CD4-positive, CD25-positive, alpha-beta regulatory T cell (primary cell): ENCODE results near the gene TMPRSS11A. TPM values are rescaled to one million over a fixed set of nuclear protein-coding genes. Genes with fewer than 3 reads are reported as not detected.

Experiments used
- ATAC-seq, 2 donors: fragments of 150-1000 bp; cut with Tn5 transposase; one replicate each; pipeline ENCODE4 v1.10.0; 2021; ENCODE audit warnings: low read depth in 2 of 2, moderate number of reproducible peaks in 2 of 2, moderate library complexity in 1 of 2
- DNase-seq, 3 donors: peaks; one replicate each; pipeline versions ENCODE4 v3.0.0 to v3.0.0-alpha.2; 2012 to 2022; ENCODE audit warnings: mixed read lengths in 1 of 3
- H3K27ac ChIP-seq: one replicate; pipeline ENCODE4 v1.7.0; 2013; ENCODE audit warnings: mild to moderate bottlenecking, low read length; ENCODE audit not compliant: insufficient read depth, poor library complexity, severe bottlenecking
- H3K27me3 ChIP-seq: one replicate; pipeline ENCODE4 v1.7.0; 2013; ENCODE audit warnings: low read length; ENCODE audit not compliant: control insufficient read depth, insufficient read depth
- H3K36me3 ChIP-seq: one replicate; pipeline ENCODE4 v1.7.0; 2013; ENCODE audit warnings: mild to moderate bottlenecking, low read length, moderate library complexity; ENCODE audit not compliant: control insufficient read depth, insufficient read depth
- H3K4me1 ChIP-seq: 2 replicates; pipeline ENCODE4 v1.7.0; 2013; ENCODE audit warnings: mild to moderate bottlenecking, low read length; ENCODE audit not compliant: insufficient read depth, control insufficient read depth, poor library complexity, severe bottlenecking
- H3K4me3 ChIP-seq: one replicate; pipeline ENCODE4 v1.7.0; 2013; ENCODE audit warnings: low read depth, mild to moderate bottlenecking, low read length, moderate library complexity
- H3K9me3 ChIP-seq, 2 experiments: 1 replicate in 1 of 2; 2 replicates in 1 of 2; pipeline ENCODE4 v1.7.0; 2013; ENCODE audit warnings: low read length in 2 of 2, mild to moderate bottlenecking in 1 of 2, moderate library complexity in 1 of 2; ENCODE audit not compliant: control insufficient read depth in 2 of 2
- H3K27ac Mint-ChIP-seq, 3 donors: one replicate each; pipeline ENCODE4 v1.8.0; 2020 to 2022; ENCODE audit warnings: mild to moderate bottlenecking in 3 of 3, mixed read lengths in 3 of 3, moderate library complexity in 2 of 3
- H3K27me3 Mint-ChIP-seq: one replicate; pipeline ENCODE4 v1.8.0; 2022; ENCODE audit warnings: mild to moderate bottlenecking, mixed read lengths
- H3K36me3 Mint-ChIP-seq: one replicate; pipeline ENCODE4 v1.8.0; 2020; ENCODE audit warnings: mixed read lengths
- H3K4me1 Mint-ChIP-seq, 4 donors: one replicate each; pipeline ENCODE4 v1.8.0; 2020 to 2022; ENCODE audit warnings: mixed read lengths in 4 of 4, mild to moderate bottlenecking in 1 of 4
- H3K4me3 Mint-ChIP-seq, 4 donors: one replicate each; pipeline ENCODE4 v1.8.0; 2020 to 2022; ENCODE audit warnings: mild to moderate bottlenecking in 4 of 4, mixed read lengths in 4 of 4, moderate library complexity in 3 of 4
- H3K9me3 Mint-ChIP-seq, 7 donors: one replicate each; pipeline ENCODE4 v1.8.0; 2020 to 2022; ENCODE audit warnings: mixed read lengths in 7 of 7, mild to moderate bottlenecking in 3 of 7, moderate library complexity in 2 of 7
- polyA plus RNA-seq, 4 donors: library from polyadenylated mRNA; unstranded; fragments of 300-500 nt; fragmentation: Illumina TruSeq; gene quantifications; one replicate each; pipeline ENCODE4 v1.2.3, GENCODE V29; 2021
- total RNA-seq: library from RNA; stranded (reverse); gene quantifications from one replicate; pipeline ENCODE4 v1.2.3, GENCODE V29; 2022

The TMPRSS11A gene
- total and polyA plus RNA-seq, 5 donors from 2014 or later = not detected

GRCh38 chr4:67954890-67955289, 8.4 kb downstream of the TMPRSS11A start:
- Mint-ChIP-seq H3K36me3 (no peaks in the 10 kb centered on the region), H3K4me1 (no peaks in the 10 kb centered on the region), H3K27me3 (peaks cover 11% of the 10 kb centered on the region), H3K4me3 (no peak overlapping the region), H3K9me3 (peaks cover 0 to 9% (median 4%) of the 10 kb centered on the region in 7 donors), H3K27ac (no peak overlapping the region)
- no peak for ATAC-seq
- no peak for DNase-seq
- H3K27ac ChIP-seq = no peak overlapping the region
- no peaks in the 10 kb centered on the region for H3K9me3 ChIP-seq
- no peaks in the 10 kb centered on the region for H3K36me3 ChIP-seq
- H3K4me3 ChIP-seq = no peak overlapping the region
- H3K4me1 ChIP-seq = no peaks in the 10 kb centered on the region
- no peaks in the 10 kb centered on the region for H3K27me3 ChIP-seq

GRCh38 chr4:67941074-67941473, 22.2 kb downstream of the TMPRSS11A start:
- ATAC-seq = no peak
- Mint-ChIP-seq H3K4me1 (no peaks in the 10 kb centered on the region), H3K36me3 (no peaks in the 10 kb centered on the region), H3K27me3 (peaks cover 6% of the 10 kb centered on the region), H3K9me3 (peaks cover 0 to 4% (median 0%) of the 10 kb centered on the region in 7 donors), H3K27ac (no peak overlapping the region), H3K4me3 (no peak overlapping the region)
- Histone ChIP-seq H3K4me1 (no peaks in the 10 kb centered on the region), H3K27ac (no peak overlapping the region), H3K27me3 (no peaks in the 10 kb centered on the region), H3K36me3 (no peaks in the 10 kb centered on the region), H3K9me3 (no peaks in the 10 kb centered on the region), H3K4me3 (no peak overlapping the region)
- no peak for DNase-seq

- DNase-seq = no peak
- H3K36me3 Mint-ChIP-seq = no peaks in the 10 kb centered on the region
Measured at GRCh38 chr4:67940506-67940905, 22.8 kb downstream of the TMPRSS11A start.

GRCh38 chr4:67939195-67939594, 24.1 kb downstream of the TMPRSS11A start:
- H3K27me3 Mint-ChIP-seq = peaks cover 6% of the 10 kb centered on the region
- H3K4me3 Mint-ChIP-seq = no peak overlapping the region
- H3K4me3 ChIP-seq = no peak overlapping the region
- H3K27ac ChIP-seq = no peak overlapping the region
- H3K36me3 ChIP-seq = no peaks in the 10 kb centered on the region
- peaks cover 0 to 4% (median 0%) of the 10 kb centered on the region in 7 donors for H3K9me3 Mint-ChIP-seq
- no peak for ATAC-seq
- no peak overlapping the region for H3K27ac Mint-ChIP-seq
- DNase-seq = no peak
- H3K27me3 ChIP-seq = no peaks in the 10 kb centered on the region
- no peaks in the 10 kb centered on the region for H3K4me1 Mint-ChIP-seq
- no peaks in the 10 kb centered on the region for H3K9me3 ChIP-seq
- no peaks in the 10 kb centered on the region for H3K4me1 ChIP-seq
- H3K36me3 Mint-ChIP-seq = no peaks in the 10 kb centered on the region

More at GRCh38 chr4:67940506-67940905, 22.8 kb downstream of the TMPRSS11A start:
- Histone ChIP-seq H3K27ac (no peak overlapping the region), H3K4me3 (no peak overlapping the region), H3K27me3 (no peaks in the 10 kb centered on the region), H3K4me1 (no peaks in the 10 kb centered on the region), H3K9me3 (no peaks in the 10 kb centered on the region), H3K36me3 (no peaks in the 10 kb centered on the region)
- Mint-ChIP-seq H3K27ac (no peak overlapping the region), H3K4me3 (no peak overlapping the region), H3K27me3 (peaks cover 6% of the 10 kb centered on the region), H3K9me3 (peaks cover 0 to 4% (median 0%) of the 10 kb centered on the region in 7 donors), H3K4me1 (no peaks in the 10 kb centered on the region)
- ATAC-seq = no peak

- ATAC-seq (no peak), DNase-seq (no peak)
- Histone ChIP-seq H3K27me3 (no peaks in the 10 kb centered on the region), H3K4me1 (no peaks in the 10 kb centered on the region), H3K9me3 (no peaks in the 10 kb centered on the region), H3K4me3 (no peak overlapping the region), H3K27ac (no peak overlapping the region), H3K36me3 (no peaks in the 10 kb centered on the region)
- Mint-ChIP-seq H3K36me3 (no peaks in the 10 kb centered on the region), H3K27me3 (peaks cover 6% of the 10 kb centered on the region), H3K4me1 (no peaks in the 10 kb centered on the region), H3K27ac (no peak overlapping the region), H3K9me3 (peaks cover 0 to 4% (median 0%) of the 10 kb centered on the region in 7 donors), H3K4me3 (no peak overlapping the region)
Measured at GRCh38 chr4:67935888-67936287, 27.4 kb downstream of the TMPRSS11A start.

GRCh38 chr4:67934628-67935027, 28.7 kb downstream of the TMPRSS11A start:
- no peaks in the 10 kb centered on the region for H3K36me3 ChIP-seq
- ATAC-seq = no peak
- Mint-ChIP-seq H3K27ac (no peak overlapping the region), H3K9me3 (peaks cover 0 to 3% (median 0%) of the 10 kb centered on the region in 7 donors), H3K4me3 (no peak overlapping the region), H3K4me1 (no peaks in the 10 kb centered on the region), H3K36me3 (no peaks in the 10 kb centered on the region), H3K27me3 (peaks cover 11% of the 10 kb centered on the region)
- H3K4me3 ChIP-seq = no peak overlapping the region
- H3K9me3 ChIP-seq = no peaks in the 10 kb centered on the region
- H3K27ac ChIP-seq = no peak overlapping the region
- DNase-seq = no peak
- H3K4me1 ChIP-seq = no peaks in the 10 kb centered on the region
- no peaks in the 10 kb centered on the region for H3K27me3 ChIP-seq

- no peak for DNase-seq
Measured at GRCh38 chr4:67933755-67934154, 29.5 kb downstream of the TMPRSS11A start.

GRCh38 chr4:67933038-67933437, 30.3 kb downstream of the TMPRSS11A start:
- H3K4me1 ChIP-seq = no peaks in the 10 kb centered on the region
- Mint-ChIP-seq H3K27ac (no peak overlapping the region), H3K4me1 (no peaks in the 10 kb centered on the region), H3K9me3 (peaks cover 0 to 2% (median 0%) of the 10 kb centered on the region in 7 donors), H3K36me3 (no peaks in the 10 kb centered on the region), H3K27me3 (peaks cover 6% of the 10 kb centered on the region), H3K4me3 (no peak overlapping the region)
- H3K36me3 ChIP-seq = no peaks in the 10 kb centered on the region
- H3K27me3 ChIP-seq = no peaks in the 10 kb centered on the region
- no peak for ATAC-seq
- no peaks in the 10 kb centered on the region for H3K9me3 ChIP-seq
- H3K4me3 ChIP-seq = no peak overlapping the region
- H3K27ac ChIP-seq = no peak overlapping the region
- no peak for DNase-seq

More at GRCh38 chr4:67933755-67934154, 29.5 kb downstream of the TMPRSS11A start:
- no peaks in the 10 kb centered on the region for H3K4me1 ChIP-seq
- Mint-ChIP-seq H3K27me3 (peaks cover 11% of the 10 kb centered on the region), H3K9me3 (peaks cover 0 to 3% (median 0%) of the 10 kb centered on the region in 7 donors), H3K27ac (no peak overlapping the region), H3K4me3 (no peak overlapping the region), H3K36me3 (no peaks in the 10 kb centered on the region), H3K4me1 (no peaks in the 10 kb centered on the region)
- H3K27me3 ChIP-seq = no peaks in the 10 kb centered on the region
- H3K36me3 ChIP-seq = no peaks in the 10 kb centered on the region
- no peak overlapping the region for H3K4me3 ChIP-seq
- no peaks in the 10 kb centered on the region for H3K9me3 ChIP-seq
- H3K27ac ChIP-seq = no peak overlapping the region
- ATAC-seq = no peak
